OCI-LY3 (cell line): ENCODE data around the gene PPEF2.

Source experiments
- H2AFZ ChIP-seq: fragments of 200-600, 300-600 bp; shearing (Covaris generic); 2 replicates; pipeline ENCODE4 v1.6.0; 2014; ENCODE audit warnings: antibody characterized with exemption, low read depth, low read length
- H3K27ac ChIP-seq: fragments of 200-600, 300-600 bp; sonication (generic); 2 replicates; pipeline ENCODE4 v1.5.1; 2014; ENCODE audit warnings: mild to moderate bottlenecking, low read length, moderate library complexity, mixed read lengths
- H3K27me3 ChIP-seq: fragments of 200-600, 300-600 bp; sonication (generic); 2 replicates; pipeline ENCODE4 v1.6.1; 2014; ENCODE audit warnings: low read depth, low read length, mixed read lengths
- H3K36me3 ChIP-seq: fragments of 200-600, 300-600 bp; sonication (generic); replicated peaks from 2 replicates; pipeline ENCODE3; 2014; ENCODE audit warnings: low read depth, low read length, mixed read lengths
- H3K4me1 ChIP-seq: fragments of 300-600, 200-600 bp; sonication (generic); 2 replicates; pipeline ENCODE4 v1.6.1; 2014; ENCODE audit warnings: low read length, mixed read lengths
- H3K4me2 ChIP-seq: fragments of 200-600, 300-600 bp; sonication (generic); 2 replicates; pipeline ENCODE4 v1.6.1; 2014; ENCODE audit warnings: low read length, mixed read lengths
- H3K4me3 ChIP-seq: fragments of 300-600, 200-600 bp; sonication (generic); 2 replicates; pipeline ENCODE4 v1.5.1; 2014; ENCODE audit warnings: antibody characterized with exemption, mild to moderate bottlenecking, low read length, moderate library complexity
- H3K79me2 ChIP-seq: fragments of 300-600, 200-600 bp; shearing (Covaris generic); 2 replicates; pipeline ENCODE4 v1.6.1; 2014; ENCODE audit warnings: mild to moderate bottlenecking, low read length, mixed read lengths
- H3K9ac ChIP-seq: fragments of 300-600, 200-600 bp; shearing (Covaris generic); 2 replicates; pipeline ENCODE4 v1.6.0; 2014; ENCODE audit warnings: mild to moderate bottlenecking, low read length, moderate library complexity
- H3K9me3 ChIP-seq: fragments of 200-600, 300-600 bp; shearing (Covaris generic); 2 replicates; pipeline ENCODE4 v1.6.1; 2014; ENCODE audit warnings: low read length, mixed read lengths; ENCODE audit not compliant: insufficient read depth
- H4K20me1 ChIP-seq: fragments of 200-600, 300-600 bp; sonication (generic); 2 replicates; pipeline ENCODE4 v1.6.1; 2016; ENCODE audit warnings: low read length, mixed read lengths; ENCODE audit not compliant: insufficient read depth
- EZH2phosphoT487 ChIP-seq: fragments of 200-600 bp; shearing (Covaris generic); IDR thresholded peaks from 2 replicates; pipeline ENCODE4 v1.6.1; 2018; ENCODE audit warnings: antibody characterized with exemption, mixed run types, low read depth
- TF ChIP-seq, protein P1 (sequence below): fragments of 200-600, 300-600 bp; sonication (generic); IDR thresholded peaks from 2 replicates; pipeline ENCODE4 v1.5.1; 2014; ENCODE audit warnings: antibody characterized with exemption, low read length, low read depth

Gene PPEF2, protein sequence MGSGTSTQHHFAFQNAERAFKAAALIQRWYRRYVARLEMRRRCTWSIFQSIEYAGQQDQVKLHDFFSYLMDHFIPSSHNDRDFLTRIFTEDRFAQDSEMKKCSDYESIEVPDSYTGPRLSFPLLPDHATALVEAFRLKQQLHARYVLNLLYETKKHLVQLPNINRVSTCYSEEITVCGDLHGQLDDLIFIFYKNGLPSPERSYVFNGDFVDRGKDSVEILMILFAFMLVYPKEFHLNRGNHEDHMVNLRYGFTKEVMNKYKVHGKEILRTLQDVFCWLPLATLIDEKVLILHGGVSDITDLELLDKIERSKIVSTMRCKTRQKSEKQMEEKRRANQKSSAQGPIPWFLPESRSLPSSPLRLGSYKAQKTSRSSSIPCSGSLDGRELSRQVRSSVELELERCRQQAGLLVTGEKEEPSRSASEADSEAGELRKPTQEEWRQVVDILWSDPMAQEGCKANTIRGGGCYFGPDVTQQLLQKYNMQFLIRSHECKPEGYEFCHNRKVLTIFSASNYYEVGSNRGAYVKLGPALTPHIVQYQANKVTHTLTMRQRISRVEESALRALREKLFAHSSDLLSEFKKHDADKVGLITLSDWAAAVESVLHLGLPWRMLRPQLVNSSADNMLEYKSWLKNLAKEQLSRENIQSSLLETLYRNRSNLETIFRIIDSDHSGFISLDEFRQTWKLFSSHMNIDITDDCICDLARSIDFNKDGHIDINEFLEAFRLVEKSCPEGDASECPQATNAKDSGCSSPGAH

DNA sequence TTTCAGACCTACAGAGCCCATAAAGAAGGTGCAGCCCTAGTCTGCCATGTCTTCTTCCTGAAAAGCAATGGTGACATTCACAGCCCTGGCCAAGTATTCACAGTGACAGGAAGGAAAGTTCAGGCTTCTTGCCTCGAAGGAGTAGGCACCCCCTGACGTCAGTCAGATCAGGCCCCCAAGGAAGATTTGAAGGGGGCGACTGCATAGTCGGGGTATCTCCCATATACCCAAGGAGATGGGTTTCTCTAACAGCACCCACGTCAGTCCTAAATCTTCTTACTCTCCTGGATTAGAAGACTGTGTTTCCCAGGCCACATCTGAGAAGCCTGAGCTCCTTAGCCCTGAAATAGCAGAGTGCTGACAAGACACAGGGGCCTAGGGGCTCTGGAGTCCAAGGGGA, at the start of gene PPEF2:
Gene PPEF2 (minus strand): TSS at position 101 of the 400 bp plus-strand sequence. CDS start 6,127 bp downstream, outside the sequence.
- Histone ChIP-seq H2AFZ (no peak within 1 kb of the TSS), H3K4me3 (peak within 1 kb of the TSS; percentile 61), H3K36me3 (no peaks in the 10 kb centered on the region), H3K4me2 (peak within 1 kb of the TSS; percentile 78), H3K9me3 (no peaks in the 10 kb centered on the region), H3K27me3 (peaks cover 17% of the 10 kb centered on the region), H3K4me1 (peaks cover 11% of the 10 kb centered on the region), H3K79me2 (no peaks in the 10 kb centered on the region), H4K20me1 (no peaks in the 10 kb centered on the region), H3K27ac (no peak within 1 kb of the TSS), H3K9ac (peak within 1 kb of the TSS; percentile 5; the same call in 1 of the 2 replicates)
- TF ChIP-seq, protein P1, sequence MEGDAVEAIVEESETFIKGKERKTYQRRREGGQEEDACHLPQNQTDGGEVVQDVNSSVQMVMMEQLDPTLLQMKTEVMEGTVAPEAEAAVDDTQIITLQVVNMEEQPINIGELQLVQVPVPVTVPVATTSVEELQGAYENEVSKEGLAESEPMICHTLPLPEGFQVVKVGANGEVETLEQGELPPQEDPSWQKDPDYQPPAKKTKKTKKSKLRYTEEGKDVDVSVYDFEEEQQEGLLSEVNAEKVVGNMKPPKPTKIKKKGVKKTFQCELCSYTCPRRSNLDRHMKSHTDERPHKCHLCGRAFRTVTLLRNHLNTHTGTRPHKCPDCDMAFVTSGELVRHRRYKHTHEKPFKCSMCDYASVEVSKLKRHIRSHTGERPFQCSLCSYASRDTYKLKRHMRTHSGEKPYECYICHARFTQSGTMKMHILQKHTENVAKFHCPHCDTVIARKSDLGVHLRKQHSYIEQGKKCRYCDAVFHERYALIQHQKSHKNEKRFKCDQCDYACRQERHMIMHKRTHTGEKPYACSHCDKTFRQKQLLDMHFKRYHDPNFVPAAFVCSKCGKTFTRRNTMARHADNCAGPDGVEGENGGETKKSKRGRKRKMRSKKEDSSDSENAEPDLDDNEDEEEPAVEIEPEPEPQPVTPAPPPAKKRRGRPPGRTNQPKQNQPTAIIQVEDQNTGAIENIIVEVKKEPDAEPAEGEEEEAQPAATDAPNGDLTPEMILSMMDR: no peak
- TF ChIP-seq EZH2phosphoT487: no peak

DNA sequence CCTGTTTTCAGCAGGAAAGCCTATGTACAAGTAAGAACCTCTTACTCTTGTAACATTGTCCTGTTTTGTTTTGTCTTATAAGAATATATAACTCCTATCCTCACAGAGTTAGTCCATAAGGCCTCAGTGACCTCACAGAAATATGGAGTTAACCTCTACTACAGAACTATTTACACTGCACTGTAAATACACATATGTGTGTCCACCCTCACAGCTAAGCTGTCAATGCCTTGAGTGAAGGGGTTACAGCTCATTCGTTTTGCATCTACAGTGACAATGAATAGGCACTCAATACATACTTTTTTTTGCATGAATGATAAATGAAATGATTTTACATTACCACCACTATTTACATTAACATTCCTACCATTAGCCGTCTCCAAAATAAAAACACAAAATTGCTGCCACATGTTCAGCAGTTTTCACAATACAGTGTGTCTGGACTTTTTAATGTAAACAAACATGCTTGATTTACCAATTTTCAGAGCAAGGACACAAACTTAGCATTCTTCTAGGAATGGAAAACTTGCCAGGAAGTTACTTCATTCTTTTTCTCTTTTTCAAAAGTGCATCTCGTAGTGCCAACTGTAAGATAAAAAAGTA, 48.1 kb upstream of the PPEF2 start:
- Histone ChIP-seq H3K4me3 (no peak overlapping the region), H3K4me2 (no peak overlapping the region), H2AFZ (no peak overlapping the region), H3K79me2 (no peaks in the 10 kb centered on the region; the same call in 1 of the 2 replicates), H3K9ac (no peak overlapping the region), H3K4me1 (peaks cover 42% of the 10 kb centered on the region), H3K36me3 (peaks cover 55% of the 10 kb centered on the region), H3K27ac (peak overlapping the region; percentile 78; the same call in 1 of the 2 replicates), H3K9me3 (no peaks in the 10 kb centered on the region), H4K20me1 (no peaks in the 10 kb centered on the region), H3K27me3 (no peaks in the 10 kb centered on the region)
- no peak for TF ChIP-seq EZH2phosphoT487
- TF ChIP-seq, protein P1: no peak

DNA sequence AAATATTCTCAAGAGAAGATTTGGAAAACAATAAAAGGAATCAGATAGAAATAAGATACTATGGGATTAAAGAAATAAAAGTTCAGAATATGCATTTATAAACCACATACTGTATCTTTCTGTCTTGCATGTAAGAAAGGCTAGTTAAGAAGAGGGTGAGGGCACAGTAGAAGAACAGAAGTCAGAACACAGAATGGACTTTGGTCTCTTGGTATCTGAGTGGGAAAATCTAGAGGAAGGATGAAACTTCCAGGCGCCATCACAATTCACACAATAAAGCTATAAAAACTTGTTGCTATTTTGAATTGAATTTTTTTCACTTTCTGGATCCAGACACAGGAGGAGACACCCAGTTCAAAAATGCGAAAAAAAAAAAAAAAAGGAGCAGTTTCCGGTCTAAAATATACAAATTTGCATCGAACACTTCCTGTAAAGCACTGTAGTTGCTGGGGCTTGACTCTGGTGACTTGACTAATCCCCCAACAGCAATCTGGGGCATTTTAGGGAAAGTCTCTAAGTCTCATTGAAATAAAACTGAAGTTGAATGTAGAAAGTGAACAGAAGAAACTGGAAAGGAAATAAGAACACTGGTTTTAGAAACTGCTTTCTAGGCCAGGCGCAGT, 46.7 kb upstream of the PPEF2 start:
- no peaks in the 10 kb centered on the region for H3K9me3 ChIP-seq
- H3K4me2 ChIP-seq: peak overlapping the region; percentile 37
- no peak overlapping the region; the same call in 1 of the 2 replicates for H3K4me3 ChIP-seq
- H3K27me3 ChIP-seq: no peaks in the 10 kb centered on the region
- no peak overlapping the region; the same call in 1 of the 2 replicates for H3K9ac ChIP-seq
- H3K79me2 ChIP-seq: no peaks in the 10 kb centered on the region; the same call in 1 of the 2 replicates
- TF ChIP-seq, protein P1: no peak
- no peak for TF ChIP-seq EZH2phosphoT487
- no peaks in the 10 kb centered on the region for H4K20me1 ChIP-seq
- peaks cover 44% of the 10 kb centered on the region for H3K4me1 ChIP-seq
- H3K36me3 ChIP-seq: peaks cover 54% of the 10 kb centered on the region
- H2AFZ ChIP-seq: no peak overlapping the region
- peak overlapping the region; percentile 78 for H3K27ac ChIP-seq
